GM21515 (cell line): ENCODE data around the gene TSPAN9.

Experiments
- ATAC-seq: cut with Tn5 transposase; IDR thresholded peaks from one replicate; pipeline ENCODE4 v1.9.1; 2021; ENCODE audit not compliant: unreplicated experiment

Gene TSPAN9

GRCh38 chr12:3075315-3075714 is 1.9 kb upstream of the TSPAN9 start:
- no peak for ATAC-seq

GRCh38 chr12:3077572-3078081 is 448 bp downstream of the TSPAN9 start:
- no peak for ATAC-seq

- ATAC-seq = no peak
Measured at GRCh38 chr12:3078086-3078820, 1.1 kb downstream of the TSPAN9 start.

GRCh38 chr12:3081091-3081490 is 3.9 kb downstream of the TSPAN9 start:
- ATAC-seq = no peak

- ATAC-seq = no peak
Measured at GRCh38 chr12:3081886-3082285, 4.7 kb downstream of the TSPAN9 start.

GRCh38 chr12:3083241-3083920 is 6.2 kb downstream of the TSPAN9 start:
- ATAC-seq = no peak

GRCh38 chr12:3083921-3084347 is 6.8 kb downstream of the TSPAN9 start:
- ATAC-seq = no peak

- no peak for ATAC-seq
Measured at GRCh38 chr12:3084742-3085141, 7.6 kb downstream of the TSPAN9 start.

- ATAC-seq = no peak
Measured at GRCh38 chr12:3085341-3086139, 8.4 kb downstream of the TSPAN9 start.

GRCh38 chr12:3086211-3086610 is 9.0 kb downstream of the TSPAN9 start:
- ATAC-seq = no peak

- ATAC-seq = no peak
Measured at GRCh38 chr12:3086729-3087323, 9.6 kb downstream of the TSPAN9 start.

GRCh38 chr12:3087758-3088650 is 10.8 kb downstream of the TSPAN9 start:
- ATAC-seq = no peak

GRCh38 chr12:3089588-3089987 is 12.4 kb downstream of the TSPAN9 start:
- ATAC-seq = no peak

- no peak for ATAC-seq
Measured at GRCh38 chr12:3090240-3091037, 13.3 kb downstream of the TSPAN9 start.

GRCh38 chr12:3091038-3091319 is 13.8 kb downstream of the TSPAN9 start:
- ATAC-seq = no peak

- no peak for ATAC-seq
Measured at GRCh38 chr12:3091382-3092241, 14.4 kb downstream of the TSPAN9 start.

GRCh38 chr12:3092764-3093163 is 15.6 kb downstream of the TSPAN9 start:
- ATAC-seq = no peak

- ATAC-seq = no peak
Measured at GRCh38 chr12:3097186-3097804, 20.1 kb downstream of the TSPAN9 start.
